Bronchus fibroblast of lung (primary cell): Measurements from ENCODE around the gene BIK. TPM values are rescaled to one million over a fixed set of nuclear protein-coding genes. Genes with fewer than 3 reads are reported as not detected.

ENCODE experiments used
- total RNA-seq: library from RNA; depleted of rRNA; stranded (reverse); fragments of >200 nt; gene quantifications from 2 replicates; pipeline ENCODE4 v1.2.3, GENCODE V29; 2015

The BIK gene, protein sequence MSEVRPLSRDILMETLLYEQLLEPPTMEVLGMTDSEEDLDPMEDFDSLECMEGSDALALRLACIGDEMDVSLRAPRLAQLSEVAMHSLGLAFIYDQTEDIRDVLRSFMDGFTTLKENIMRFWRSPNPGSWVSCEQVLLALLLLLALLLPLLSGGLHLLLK
- total RNA-seq, result 0.17 and 0.30 TPM in 2 replicates

DNA sequence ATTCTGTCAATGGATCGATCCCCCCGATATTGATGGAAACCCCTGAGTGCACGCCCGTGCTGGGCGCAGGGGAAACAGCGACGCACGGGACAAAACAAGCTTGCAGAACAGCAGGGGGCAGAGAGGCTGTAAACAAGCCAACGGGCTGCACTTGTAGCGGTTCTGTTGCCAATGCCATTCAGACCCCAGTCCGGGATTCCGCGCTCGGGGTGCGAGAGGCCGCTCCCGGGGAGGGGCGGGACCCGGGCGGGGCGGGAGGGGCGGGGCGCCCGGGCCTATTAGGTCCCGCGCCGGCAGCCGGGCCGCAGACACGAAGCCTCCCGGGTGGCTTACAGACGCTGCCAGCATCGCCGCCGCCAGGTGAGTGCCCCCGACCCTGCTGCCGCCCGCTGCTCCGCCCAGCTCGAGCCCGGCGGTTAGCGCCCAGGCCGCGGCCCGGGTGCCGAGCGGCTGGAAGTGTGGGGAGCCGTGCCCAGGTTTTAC is at the start of gene BIK:
BIK (plus strand) TSS at position 307 of the 483 bp plus-strand sequence. CDS start 13,273 bp downstream, outside the sequence.

DNA sequence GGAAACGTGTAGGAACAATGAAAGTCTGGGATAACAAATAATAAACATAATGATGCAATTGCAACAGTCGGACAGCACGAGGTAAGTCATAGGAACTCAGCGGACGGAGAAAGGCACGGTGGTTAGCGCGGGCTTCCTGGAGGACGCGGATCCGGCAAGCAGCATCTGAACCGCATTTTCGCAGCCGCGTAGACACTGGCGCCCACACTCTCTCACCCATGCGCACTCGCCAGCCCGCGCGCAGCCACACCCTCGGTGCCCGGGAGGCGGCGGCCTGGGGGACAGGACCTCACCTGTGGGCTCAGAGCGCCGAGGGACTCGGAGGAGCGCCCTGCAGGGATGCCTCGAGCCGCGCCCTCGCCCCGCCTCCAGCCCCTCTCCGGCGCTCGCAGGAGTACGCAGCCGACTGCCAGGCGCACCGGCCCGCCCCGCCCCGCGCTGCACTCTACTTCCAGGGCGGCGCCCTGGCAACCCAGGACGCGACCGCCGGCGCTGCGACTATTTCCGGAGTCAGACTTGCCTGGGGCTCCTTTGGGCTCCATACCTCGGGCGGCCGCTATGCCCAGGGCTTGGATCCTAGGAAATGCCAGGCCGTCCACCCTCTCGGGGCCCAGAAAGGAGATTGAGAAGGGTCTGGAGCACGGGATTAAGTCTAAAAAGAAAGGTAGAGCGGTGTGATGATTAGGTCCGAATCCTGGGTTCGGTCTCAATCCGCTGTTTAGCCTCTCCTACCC is 21.4 kb upstream of the BIK start, which contains the start of gene TTLL1:
TTLL1 (minus strand) TSS at position 408 of the 734 bp plus-strand sequence. CDS start 13,805 bp downstream, outside the sequence.

DNA sequence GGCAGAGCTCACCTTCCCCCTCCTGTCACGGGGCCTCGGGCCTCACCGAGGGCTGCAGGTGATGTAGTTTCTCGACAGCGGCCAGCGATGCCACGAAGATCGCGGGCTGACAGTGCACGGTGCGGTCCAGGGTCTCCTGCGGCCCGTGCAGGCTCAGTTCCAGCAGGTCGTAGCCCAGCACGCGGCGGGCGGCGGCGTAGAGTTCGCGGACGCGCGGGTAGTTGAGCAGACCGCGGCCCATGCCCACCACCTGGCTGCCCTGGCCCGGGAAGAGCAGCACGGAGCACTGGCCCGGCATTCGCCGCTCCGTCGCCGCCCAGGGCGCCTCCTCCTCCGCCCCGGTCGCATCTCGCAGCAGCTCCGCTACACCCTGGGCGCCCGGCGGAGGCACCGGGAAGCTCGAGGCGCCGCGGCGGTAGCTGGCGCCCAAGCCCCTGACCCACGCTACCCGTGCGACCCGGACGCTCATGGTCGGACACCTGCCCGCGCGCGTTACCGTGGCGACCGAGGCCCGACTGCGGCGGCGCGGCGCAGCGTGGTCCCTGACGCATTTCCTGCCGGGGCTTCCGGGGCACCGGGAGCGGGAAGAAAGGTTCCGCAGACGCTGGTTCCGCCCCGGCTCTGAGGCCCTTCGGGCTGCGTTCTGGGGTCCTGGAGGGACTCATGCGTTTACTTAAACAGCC is 32.5 kb downstream of the BIK start, which contains the start of gene MCAT:
MCAT (minus strand) TSS at position 519 of the 683 bp plus-strand sequence; CDS start at position 469, 50 bp downstream.

DNA sequence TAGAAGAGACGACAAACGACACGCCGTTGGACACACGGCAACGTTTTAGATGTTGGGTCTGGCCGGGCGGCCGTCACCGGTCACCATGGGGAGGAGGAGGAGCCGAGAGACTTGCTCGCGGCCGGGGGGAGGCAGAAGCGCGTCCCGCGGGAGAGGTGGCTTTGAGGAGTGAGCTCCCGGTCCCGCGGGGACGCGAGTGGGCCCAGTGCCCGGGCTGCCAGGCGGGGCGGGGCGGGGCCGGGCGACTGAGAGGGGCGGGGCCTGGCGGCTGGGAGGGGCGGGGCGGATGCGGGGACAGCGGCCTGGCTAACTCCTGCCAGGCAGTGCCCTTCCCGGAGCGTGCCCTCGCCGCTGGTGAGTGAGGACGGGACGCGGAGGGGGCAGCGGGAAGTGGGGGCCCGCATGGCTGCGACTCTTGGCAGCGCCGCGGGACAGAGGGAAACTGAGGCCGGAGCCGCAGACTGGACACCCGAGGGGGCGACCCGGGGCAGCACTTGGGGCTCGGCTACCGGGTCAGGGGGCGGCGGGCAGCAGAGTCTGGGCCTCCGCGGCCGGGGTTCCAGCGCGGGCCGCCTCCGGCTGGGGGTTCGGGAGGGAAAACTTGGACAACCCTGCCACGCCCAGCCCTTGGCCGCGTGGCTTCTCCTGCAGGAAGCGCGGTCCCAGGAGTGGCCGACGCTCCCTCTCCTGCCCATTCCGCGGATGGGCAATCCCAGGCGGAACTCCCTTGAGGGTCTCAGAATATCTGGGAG is 40.9 kb downstream of the BIK start, which contains the start of gene TSPO:
TSPO (plus strand) TSS at position 309 of the 752 bp plus-strand sequence. CDS start 7,680 bp downstream, outside the sequence.

Other genes with a start within 250 kb of the BIK start
- gene PACSIN2, start 95.6 kb upstream of the BIK start, total RNA-seq, result 28.4 and 31.3 TPM in 2 replicates
- gene TTLL1, start 21.4 kb upstream of the BIK start, total RNA-seq, result 10.4 and 11.3 TPM in 2 replicates
- gene MCAT, start 32.6 kb downstream of the BIK start, total RNA-seq, result 19.7 and 22.1 TPM in 2 replicates
- gene TSPO, start 40.8 kb downstream of the BIK start, total RNA-seq, result 662 and 733 TPM in 2 replicates
- gene TTLL12, start 76.4 kb downstream of the BIK start, total RNA-seq, result 47.3 and 52.1 TPM in 2 replicates
- 0.17 TPM in 1 of 2 replicates, not detected in the other for gene SCUBE1, start 232.6 kb downstream of the BIK start, total RNA-seq